GM21723 (cell line): Measurements from ENCODE around the gene SUMO3.
A peak's percentile ranks its signal among the peaks of the same experiment; 100 is the strongest.

ENCODE experiments used
- ATAC-seq: cut with Tn5 transposase; IDR thresholded peaks from one replicate; pipeline ENCODE4 v1.9.1; 2021; ENCODE audit warnings: mild to moderate bottlenecking, moderate library complexity; ENCODE audit not compliant: unreplicated experiment

Gene SUMO3

DNA sequence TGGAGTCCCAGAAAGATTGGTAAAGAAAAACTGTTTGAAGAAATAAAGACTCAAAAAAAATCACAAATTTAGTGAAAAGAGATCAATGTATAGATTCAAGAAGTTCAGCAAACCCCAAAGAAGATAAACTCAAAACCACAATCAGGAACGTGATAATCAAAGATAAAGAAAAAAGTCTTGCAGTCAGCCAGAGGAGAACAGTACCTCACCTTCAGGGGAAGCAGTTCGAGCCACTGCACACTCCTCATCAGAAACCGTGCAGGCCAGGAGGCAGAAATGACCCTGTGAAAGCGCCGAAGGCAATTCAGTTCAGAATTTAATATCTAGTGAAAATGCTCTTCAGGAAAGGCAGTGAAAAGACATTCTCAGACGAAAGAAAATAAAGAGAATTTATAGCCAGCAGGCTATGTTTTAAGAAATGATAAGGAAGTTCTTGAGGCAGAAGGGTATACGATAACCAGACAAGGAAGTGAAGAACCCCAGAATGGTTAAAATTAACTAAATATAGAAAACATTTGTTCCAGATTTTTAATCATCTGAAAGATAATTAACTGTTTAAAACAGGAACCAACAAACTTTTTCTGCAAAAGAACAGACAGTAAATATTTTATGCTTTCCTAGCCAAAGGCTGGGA lies 13.5 kb upstream of the SUMO3 start:
- no peak for ATAC-seq

DNA sequence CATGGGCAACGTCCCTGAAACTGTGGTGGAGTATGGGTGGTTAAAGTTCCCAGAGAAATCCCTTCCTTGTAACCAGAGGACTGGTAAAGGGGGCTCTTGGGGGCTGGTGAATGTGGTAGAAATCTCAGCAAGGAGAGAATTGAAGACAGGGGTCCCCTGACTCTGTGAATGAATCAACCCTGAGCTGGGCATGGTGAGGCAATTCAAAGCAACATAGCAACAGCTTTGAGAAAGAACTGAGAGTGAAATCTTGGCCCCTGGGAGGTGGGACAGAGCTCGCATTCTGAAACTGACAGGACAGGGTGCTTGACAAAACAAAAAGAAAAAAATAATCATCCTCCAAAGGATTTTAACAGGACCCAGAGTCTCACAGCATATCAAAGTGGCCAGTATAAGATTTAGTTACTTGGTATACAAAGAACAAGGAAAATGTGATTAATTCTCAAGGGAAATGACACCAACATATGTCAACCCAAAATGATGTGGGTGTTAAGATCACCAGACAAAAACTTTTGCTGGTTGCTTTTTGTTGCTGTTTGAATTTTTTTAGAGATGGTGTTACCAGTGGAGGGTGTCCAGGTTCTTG lies 11.7 kb upstream of the SUMO3 start:
- ATAC-seq, result no peak

DNA sequence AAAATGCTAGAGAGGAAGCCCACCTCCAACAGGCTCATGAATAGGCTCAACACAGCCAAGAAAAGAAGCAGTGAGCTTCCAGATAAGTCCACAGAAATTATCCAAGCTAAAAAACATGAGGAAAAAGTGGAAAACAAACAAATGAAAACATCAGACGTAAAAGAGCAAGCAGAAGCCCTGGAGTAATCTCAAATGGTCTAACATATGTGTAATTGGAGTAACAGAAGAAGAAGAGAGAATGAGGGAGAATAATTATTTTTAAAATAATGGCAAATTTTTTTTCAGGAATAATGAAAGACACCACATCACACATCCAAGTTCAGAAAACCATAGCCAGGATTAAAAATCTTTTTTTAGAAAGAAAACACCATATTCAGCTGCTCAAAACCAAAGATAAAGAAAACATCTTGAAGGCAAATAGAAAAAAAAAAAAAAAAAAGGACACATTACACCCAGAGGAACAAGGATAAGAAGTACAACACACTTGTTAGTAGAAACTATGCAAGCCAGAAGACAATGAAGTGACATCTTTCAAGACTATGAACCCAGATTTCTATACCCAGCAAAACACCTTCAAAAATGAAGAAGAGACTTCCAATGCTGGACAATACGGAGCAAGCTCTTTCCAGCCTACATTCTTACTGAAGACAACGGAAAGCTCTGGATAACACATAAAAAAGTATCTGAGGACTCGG lies 10.6 kb upstream of the SUMO3 start:
- no peak for ATAC-seq

DNA sequence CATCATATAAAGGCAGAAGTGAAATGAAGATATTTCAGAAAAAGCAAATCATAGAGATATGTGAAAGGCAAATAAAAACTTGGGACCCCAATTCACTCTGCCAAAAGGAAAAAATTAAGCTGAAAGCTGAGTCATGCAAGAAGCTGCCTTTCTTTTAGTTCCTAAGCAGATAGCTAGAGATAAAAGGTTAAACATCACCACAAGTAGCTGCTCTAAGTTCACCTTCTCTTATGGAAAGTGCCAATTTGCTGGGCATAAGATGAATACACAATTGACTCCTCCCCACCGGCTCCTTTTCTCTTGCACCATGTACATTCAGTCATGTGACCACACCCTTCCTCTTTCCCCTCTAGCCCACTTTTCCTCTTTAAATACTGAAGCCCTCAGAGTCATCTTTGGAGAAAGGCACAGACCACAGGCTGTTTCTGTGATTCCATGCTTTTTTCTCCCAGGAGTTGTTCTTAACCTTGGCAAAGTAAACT lies 5.4 kb upstream of the SUMO3 start:
- no peak for ATAC-seq

DNA sequence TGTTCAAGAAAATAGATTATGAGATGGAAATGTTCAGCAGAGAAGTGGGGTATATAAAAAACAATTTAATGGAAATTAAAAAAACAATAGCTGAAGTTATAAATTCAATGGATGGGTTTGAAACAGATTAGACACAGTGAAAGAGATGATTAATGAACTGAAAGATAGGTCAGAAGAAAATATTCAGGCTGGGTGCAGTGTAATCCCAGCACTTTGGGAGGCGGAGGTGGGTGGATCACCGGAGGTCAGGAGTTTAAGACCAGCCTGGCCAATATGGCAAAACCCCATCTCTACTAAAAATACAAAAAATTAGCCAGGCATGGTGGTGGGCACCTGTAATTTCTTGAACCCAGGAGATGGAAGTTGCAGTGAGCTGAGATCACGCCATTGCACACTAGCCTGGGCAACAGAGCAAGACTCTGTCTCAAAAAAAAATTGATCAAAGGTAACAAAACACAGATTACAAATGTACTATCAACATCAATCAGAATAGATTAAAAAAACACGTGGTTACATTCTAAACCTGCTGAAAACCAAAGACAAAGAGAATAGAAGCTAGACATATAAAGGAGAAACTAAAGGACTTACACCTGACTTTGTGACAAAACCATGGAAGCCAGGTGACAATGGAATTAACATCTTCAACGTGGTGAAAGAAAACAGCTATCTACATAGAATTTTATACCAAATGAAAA lies 4.8 kb upstream of the SUMO3 start:
- ATAC-seq, result no peak

DNA sequence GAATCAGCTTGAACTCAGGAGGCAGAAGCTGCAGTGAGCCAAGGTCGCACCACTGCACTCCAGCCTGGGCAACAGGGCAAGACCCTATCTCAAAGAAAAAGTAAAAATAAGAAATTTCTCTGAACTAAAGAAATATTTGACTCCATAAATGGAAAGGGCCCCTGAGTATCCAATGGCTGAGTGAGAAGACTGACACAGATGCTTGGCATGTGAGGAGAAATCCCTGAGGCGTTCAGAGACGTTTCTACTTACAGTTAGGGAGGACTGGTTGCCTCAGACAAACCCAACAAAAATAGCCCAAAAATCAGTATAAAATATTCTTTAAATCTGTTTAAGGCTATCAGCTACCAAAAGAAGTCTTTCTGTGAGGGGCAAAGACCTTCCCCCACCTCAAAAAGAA lies 3.0 kb upstream of the SUMO3 start:
- no peak for ATAC-seq

DNA sequence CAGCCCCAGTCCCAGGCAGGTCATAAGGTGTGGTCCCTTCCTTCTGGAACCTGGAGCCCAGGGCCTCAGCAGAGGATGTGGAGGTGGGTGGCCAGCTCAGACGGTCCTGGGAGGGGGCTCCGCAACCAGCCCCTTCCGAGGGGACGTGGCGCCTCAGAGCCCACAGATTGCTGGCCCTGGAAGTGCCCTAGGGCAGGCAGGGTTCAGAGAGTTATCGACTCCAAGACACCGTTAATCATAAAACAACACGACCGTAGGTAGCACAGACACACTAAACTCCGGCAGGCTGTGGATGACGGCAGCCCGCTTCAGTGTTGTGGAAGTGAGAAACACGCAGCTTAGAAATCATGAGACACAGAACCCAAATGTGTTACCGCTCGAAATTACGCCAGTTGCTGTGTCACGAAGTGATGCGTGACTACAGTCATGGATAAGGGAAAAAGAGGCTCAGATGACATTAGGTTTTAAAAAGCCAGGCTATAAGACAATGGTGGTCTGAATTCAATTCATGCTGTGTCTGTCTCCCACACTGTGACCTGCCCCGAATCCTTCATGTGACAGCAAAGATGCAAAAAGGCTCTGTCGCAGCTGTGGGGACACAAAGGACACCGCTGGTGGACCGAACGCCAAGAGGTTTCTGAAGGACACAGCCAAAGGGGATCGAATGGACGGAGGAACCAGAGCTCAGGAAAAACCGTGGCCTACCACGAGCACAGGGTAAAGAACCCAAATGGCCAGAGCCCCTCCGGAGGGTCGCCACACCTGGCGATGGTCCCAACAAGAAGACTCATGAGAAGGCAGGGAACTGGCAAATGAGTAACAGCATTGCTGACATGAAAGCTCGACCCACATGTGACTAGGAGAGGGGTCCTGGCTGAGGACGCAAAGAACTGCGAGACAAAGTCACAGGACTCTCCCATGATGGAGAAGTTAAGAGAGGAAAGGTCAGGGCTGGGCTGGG lies 1.7 kb upstream of the SUMO3 start:
- no peak for ATAC-seq

DNA sequence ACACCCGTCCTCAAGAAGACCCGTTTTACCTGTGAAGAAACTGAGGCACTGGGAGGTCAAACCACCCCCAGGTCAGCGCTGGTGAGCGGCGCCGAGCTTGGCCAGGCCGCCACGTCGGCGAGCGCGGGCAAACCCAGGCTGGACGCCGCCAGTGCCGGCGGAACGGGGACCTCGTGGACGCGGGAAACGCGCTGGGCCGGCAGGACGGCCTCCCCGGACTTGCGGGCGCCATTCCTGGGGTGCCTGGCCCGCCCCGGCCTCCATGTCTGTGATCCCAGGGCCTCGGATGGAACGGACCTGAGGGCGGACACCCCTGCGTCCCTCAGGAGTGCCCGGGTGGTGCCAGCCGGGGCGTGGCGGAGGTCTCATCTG lies 764 bp upstream of the SUMO3 start:
- no peak for ATAC-seq

DNA sequence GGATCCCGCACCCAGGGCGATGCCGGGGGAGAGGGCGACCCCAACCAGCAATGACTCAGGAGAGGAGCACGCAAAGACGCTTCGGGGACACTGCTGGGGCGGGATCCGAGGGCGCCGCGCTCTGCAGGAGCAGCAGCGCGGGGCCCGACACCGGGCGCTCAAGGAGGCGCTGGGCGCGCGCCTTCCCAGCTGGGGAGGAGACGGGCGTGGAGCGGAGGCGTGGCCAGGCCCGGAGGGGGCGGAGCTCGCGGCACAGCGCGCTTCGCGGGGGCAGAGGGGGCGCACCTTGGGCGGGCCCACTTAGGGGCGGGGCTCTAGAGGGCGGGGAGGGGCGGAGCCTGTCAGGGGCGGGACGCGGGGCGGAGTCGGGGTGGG lies 369 bp downstream of the SUMO3 start:
- ATAC-seq, result peak; percentile 65

DNA sequence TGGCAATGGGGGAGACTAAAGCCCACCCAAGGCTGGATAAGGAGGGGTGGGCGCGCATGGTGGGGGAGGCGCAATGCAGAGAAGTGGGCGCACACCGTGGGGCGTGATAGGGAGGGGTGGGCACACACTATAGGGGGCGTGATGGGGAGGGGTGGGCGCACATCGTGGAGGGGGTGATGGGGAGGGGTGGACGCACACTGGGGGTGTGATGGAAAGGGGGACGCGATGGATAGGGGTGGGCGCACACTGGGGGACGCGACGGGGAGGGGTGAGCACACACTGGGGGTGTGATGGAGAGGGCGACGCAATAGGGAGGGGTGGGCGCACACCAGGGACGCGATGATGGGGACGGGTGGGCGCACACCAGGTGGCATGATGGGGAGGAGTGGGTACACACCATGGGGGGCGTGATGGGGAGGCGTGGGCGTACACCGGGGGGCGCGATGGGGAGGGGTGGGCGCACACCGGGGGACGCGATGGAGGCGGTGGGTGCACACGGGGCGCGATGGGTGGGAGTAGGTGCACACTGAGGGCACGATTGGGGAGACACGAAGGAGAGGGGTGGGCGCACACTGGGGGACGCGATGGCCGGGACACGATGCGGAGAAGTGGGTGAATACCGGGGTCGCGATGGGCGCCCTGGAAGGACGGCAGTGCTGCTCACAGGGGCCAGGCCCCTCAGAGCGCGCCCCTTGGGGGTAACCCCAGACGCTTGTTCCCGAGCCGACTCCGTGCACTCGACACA lies 929 bp downstream of the SUMO3 start:
- ATAC-seq, result peak; percentile 23

DNA sequence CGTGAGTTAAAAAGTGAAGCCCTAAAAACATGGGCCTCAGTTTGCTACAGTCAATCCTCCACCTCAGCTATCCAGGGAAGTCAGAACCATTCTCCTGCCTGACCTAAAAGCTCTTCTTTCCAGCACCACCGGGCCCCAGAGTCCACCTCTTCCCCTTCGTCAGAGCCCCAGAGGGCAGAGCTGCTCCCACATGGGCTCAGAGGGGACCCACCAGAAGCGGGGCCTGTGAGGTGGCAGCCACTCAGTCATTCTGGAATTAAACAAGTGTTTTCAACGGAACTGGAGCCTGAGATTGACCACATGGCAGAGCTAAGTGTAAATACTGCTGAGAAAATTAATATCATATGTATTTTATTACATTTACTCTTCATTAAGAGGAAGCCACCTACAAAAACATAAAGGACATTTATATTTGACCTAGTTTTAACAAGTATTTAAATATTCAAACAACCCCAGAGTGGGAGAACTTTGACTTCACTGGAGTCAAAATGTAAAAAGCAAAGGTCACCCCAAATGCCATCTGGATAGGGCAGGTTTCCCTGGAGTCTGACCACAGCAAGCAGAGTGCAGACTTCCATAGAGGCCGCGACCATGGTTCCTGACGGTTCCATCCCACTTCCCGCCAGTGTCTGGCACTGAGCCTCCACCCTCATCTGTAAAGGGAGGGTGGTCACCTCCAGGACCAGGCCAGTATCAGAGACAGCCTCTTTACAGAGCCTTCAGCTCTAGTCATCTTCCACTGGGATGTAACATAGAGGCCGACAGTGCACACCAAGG lies 1.8 kb downstream of the SUMO3 start:
- ATAC-seq, result no peak

DNA sequence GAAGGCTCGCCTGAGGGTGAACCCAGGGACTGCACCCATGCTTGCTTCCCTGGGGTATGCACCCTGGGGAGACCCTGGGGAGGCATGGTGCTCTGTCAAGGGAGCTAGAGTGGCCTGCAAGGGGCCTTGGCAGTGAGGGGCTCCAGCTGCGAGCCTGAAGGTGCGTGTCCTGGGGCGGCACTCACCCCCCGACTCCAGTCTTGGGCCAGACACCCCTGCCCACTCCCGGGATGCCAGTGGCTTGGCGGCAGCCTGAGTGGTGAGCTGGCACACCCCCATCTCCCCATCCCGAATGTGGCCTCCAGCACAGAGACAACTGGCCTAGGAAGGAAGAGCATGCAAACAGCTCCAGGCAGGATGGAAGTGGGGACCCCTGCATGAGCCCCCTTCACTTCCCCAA lies 2.6 kb downstream of the SUMO3 start:
- ATAC-seq, result no peak

DNA sequence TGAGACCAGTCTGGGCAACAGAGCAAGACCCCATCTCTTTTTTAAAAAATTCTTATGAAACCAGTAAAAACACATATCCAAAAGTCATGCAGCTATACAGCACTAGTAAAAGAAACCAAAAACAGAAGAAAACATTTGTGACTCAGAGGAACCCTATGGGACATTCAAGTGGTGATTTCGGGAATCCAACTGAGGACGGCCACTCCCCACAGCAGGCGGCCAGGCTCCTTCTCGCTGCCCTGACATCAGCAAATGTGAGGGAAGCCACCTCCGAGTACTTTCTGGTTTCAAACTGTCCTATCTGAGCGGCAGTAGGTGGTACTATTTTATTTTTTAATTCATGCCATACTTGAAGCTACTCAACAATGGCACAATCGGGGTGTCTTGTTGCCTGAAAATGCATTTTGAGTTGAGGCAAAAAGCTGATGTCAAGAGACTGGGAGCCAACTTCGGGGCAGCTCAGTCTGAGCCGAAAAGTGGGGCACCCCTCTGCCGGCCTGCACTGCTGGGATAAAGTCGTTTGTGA lies 3.3 kb downstream of the SUMO3 start:
- no peak for ATAC-seq

DNA sequence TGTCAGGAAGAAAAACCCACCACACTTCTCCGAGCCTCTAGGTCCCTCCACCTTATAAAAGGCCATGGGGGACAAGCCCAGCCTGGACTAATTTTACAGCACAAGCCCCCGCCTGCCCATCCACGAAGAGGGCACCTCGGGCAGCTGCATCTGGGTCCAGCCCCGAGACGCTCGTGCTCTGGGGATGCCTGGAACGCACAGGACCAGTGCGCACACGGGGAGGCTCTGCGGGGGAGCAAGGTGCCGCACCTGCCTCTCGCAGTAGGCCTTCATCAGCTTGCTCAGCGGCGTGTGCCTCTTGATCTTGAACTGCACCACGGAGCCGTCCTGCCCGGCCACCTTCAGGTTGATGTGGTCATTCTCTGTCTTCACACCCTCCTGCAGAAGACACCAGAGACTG lies 4.1 kb downstream of the SUMO3 start:
- ATAC-seq, result no peak

DNA sequence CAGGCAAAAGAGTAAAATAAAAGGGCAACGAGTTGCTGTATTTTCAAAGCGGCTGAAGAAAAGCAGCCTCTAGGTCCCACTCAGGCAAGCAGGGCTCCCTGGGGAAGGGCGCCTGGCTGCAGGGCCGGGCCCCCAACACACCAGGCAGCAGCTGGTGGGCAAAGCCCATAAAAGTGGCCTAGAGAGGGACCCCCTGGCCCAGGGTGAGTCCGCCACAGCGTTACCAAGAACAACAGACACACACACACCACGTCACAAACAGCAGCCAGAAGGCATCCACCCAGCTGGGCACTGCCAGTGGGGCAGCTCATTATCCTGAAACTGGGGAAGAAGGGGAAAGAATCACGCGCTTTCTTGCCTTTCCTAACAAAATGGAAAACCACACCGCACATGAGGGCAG lies 4.7 kb downstream of the SUMO3 start:
- ATAC-seq, result no peak

DNA sequence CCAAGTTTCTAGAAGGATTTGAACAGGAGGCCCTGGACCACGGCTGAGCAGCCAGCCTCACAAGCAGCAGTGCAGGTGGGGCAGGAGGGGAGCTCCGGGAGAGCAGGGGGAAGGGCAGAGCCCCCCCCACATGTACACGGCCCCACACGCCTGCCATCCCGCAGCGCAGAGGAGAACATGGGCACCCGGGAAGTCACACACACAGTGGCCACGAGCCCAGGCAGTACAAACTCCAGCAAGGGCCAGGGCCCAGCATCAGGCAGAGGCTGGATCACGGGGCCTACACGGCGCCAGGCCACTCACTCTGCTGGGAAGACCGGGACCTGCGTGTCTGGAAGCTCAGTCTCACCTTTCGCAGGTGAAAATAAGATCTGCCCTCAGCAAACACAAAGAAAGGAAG lies 5.2 kb downstream of the SUMO3 start:
- ATAC-seq, result no peak

DNA sequence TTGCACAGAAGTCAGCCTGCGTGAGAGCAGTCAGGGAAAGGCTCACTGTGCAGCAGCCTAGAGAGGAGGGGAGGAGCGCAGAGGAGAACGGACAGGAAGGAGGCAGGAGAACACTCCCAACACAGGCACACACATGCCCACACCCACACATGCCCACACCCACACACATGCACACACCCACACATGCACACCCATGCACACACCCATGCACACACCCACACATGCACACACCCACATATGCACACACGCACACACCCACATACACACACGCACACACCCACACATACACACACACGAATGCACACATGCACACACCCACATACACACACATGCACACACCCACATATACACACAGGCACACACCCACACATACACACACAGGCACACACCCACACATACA lies 7.1 kb downstream of the SUMO3 start:
- ATAC-seq, result no peak

DNA sequence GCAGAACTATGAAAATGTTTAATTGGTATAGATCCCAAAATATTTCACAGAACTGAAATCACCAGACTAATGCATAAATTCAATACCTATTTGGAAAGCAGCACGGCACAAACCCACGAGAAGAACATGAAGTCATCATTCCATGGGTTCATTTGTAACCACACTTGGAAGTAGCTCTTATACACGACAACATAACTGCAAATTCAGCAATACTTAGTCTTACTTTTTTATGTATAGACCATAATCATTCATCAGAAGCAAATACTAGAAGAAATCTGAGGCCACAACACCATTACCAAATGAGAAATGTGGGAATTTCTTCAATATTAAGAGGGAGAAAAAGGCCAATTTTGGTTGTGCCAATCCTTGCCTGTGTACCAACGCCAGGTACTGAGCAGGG lies 12.0 kb downstream of the SUMO3 start:
- ATAC-seq, result no peak

DNA sequence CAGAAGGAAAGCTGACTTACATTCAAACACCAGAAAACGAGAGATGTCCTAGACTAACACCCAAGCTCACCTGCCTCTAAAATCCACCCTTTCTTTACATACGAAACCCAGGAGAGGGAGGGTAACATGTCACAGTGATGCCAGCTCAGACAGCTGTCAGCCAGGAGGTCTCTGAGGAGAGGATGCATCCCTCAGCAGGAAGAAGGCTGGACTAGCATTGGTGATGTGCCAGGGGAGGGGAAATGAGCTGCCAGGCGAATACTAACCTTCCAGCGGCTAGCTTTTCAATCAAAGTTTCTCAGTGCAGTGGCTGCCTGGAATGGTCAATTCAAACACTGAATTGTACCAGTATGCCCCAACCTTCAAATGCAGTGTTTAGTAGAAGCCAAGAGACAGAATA lies 12.6 kb downstream of the SUMO3 start:
- ATAC-seq, result no peak
